Measurements from ENCODE around the gene ZNF621. TPM values are rescaled to one million over a fixed set of nuclear protein-coding genes. Genes with fewer than 3 reads are reported as not detected.

The ZNF621 gene
- total and polyA plus RNA-seq, 2 of the 8 experiments (the other 6 are each of a cell fraction or from before 2014, with no cell fraction given), result 10.9 to 15.4 TPM

DNA sequence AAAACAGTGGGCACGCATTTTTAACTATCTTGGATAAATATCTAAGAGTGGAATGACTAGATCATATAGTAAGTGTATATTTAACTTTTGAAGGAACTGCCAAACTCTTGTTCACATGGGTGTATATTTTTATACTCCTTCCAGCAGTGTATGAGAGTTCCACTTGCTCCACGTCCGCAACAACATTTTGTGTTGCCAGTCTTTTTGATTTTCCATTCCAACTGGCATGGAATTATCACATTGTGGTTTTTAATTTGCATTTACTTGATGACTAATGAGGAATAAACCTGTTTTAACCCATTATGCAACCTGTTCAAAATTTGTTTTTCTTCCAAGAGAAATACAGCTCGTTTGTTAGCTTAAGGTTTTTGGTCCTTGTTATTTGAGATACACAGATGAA lies 51.6 kb downstream of the ZNF621 start:
- peaks cover 1% of the 10 kb centered on the region; the same call in 1 of the 2 replicates for H3K23me2 ChIP-seq (ENCODE audit: low read depth, low read length)
- no peaks in the 10 kb centered on the region; a peak in 3 of 7 replicates for H3K4me1 ChIP-seq (replicated peaks in 1 of 4; ENCODE audit: control insufficient read depth in 3 of 4, insufficient read depth in 4 of 4, low read length in 3 of 4)
- H2BK20ac ChIP-seq (ENCODE audit: low read length), result no peak overlapping the region
- H3K14ac ChIP-seq (ENCODE audit: insufficient read length), result no peak overlapping the region
- H4K20me1 ChIP-seq (replicated peaks in 1 of 2; ENCODE audit: control insufficient read depth in 1 of 2, insufficient read depth in 2 of 2, low read length in 2 of 2), result no peaks in the 10 kb centered on the region
- no peak overlapping the region for H3K56ac ChIP-seq (replicated peaks; ENCODE audit: insufficient read length, low read depth, low read length)
- no peaks in the 10 kb centered on the region for H3K27me3 ChIP-seq (replicated peaks in 1 of 4; ENCODE audit: control insufficient read depth in 3 of 4, extremely low read depth in 1 of 4, insufficient read depth in 3 of 4, low read length in 3 of 4)
- TF ChIP-seq TEAD4 (IDR thresholded peaks at IDR 0.05; ENCODE audit: low read depth, low read length) (no peak), RXRA (IDR thresholded peaks at IDR 0.05; ENCODE audit: insufficient read depth, low read depth, low read length) (no peak), CHD2 (IDR thresholded peaks at IDR 0.05; ENCODE audit: low read length) (no peak), SIX5 (IDR thresholded peaks at IDR 0.05; ENCODE audit: low read depth, low read length) (no peak), TAF1 (IDR thresholded peaks at IDR 0.05; ENCODE audit: low read depth, low read length) (no peak), GTF2F1 (IDR thresholded peaks at IDR 0.05; ENCODE audit: borderline replicate concordance, low read depth, low read length) (no peak), NRF1 (IDR thresholded peaks at IDR 0.05; ENCODE audit: low read depth, low read length) (no peak), CBX8 (IDR thresholded peaks at IDR 0.05; ENCODE audit: borderline replicate concordance, low read depth, low read length) (no peak), EP300 (IDR thresholded peaks at IDR 0.05; ENCODE audit: borderline replicate concordance in 1 of 2, low read depth in 2 of 2, low read length in 2 of 2) (no peak), NANOG (IDR thresholded peaks at IDR 0.05; ENCODE audit: insufficient read depth, low read depth, low read length, poor library complexity, severe bottlenecking) (no peak)
- TF ChIP-seq, protein P1, sequence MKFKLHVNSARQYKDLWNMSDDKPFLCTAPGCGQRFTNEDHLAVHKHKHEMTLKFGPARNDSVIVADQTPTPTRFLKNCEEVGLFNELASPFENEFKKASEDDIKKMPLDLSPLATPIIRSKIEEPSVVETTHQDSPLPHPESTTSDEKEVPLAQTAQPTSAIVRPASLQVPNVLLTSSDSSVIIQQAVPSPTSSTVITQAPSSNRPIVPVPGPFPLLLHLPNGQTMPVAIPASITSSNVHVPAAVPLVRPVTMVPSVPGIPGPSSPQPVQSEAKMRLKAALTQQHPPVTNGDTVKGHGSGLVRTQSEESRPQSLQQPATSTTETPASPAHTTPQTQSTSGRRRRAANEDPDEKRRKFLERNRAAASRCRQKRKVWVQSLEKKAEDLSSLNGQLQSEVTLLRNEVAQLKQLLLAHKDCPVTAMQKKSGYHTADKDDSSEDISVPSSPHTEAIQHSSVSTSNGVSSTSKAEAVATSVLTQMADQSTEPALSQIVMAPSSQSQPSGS (IDR thresholded peaks at IDR 0.05; ENCODE audit: low read length), result no peak
- TF ChIP-seq, protein P2, sequence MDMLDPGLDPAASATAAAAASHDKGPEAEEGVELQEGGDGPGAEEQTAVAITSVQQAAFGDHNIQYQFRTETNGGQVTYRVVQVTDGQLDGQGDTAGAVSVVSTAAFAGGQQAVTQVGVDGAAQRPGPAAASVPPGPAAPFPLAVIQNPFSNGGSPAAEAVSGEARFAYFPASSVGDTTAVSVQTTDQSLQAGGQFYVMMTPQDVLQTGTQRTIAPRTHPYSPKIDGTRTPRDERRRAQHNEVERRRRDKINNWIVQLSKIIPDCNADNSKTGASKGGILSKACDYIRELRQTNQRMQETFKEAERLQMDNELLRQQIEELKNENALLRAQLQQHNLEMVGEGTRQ (IDR thresholded peaks at IDR 0.05; ENCODE audit: low read length), result no peak
- H3K27ac ChIP-seq (ENCODE audit: low read depth, low read length), result no peak overlapping the region
- no peak overlapping the region for H2BK120ac ChIP-seq (replicated peaks; ENCODE audit: low read depth, low read length)
- H3K4ac ChIP-seq (replicated peaks; ENCODE audit: insufficient read length, low read depth, low read length), result no peak overlapping the region
- no peak overlapping the region for H3K4me2 ChIP-seq (ENCODE audit: insufficient read depth in 1 of 2, low read depth in 2 of 2, low read length in 2 of 2)
- no peaks in the 10 kb centered on the region for H3K79me1 ChIP-seq (ENCODE audit: low read depth, low read length)
- no peak overlapping the region for H4K5ac ChIP-seq (ENCODE audit: insufficient read length, low read depth, low read length)
- H3K9ac ChIP-seq (replicated peaks in 1 of 4; ENCODE audit: extremely low read depth in 1 of 4, low read depth in 3 of 4, low read length in 3 of 4), result no peak overlapping the region
- H2AK5ac ChIP-seq (ENCODE audit: low read depth, low read length), result no peak overlapping the region
- H3K4me3 ChIP-seq (ENCODE audit: extremely low read depth in 1 of 4, insufficient read depth in 2 of 4, low read depth in 3 of 4, low read length in 4 of 4), result no peak overlapping the region
- H3K36me3 ChIP-seq (ENCODE audit: control insufficient read depth in 2 of 4, insufficient read depth in 4 of 4, low read length in 3 of 4), result no peaks in the 10 kb centered on the region
- DNase-seq (ENCODE audit: low read depth in 1 of 2, low spot score in 2 of 2) (no peak), FAIRE-seq (no peak)
- H2BK15ac ChIP-seq (ENCODE audit: low read length), result no peak overlapping the region
- H3K23ac ChIP-seq (ENCODE audit: insufficient read length), result no peak overlapping the region
- no peak overlapping the region for H2AFZ ChIP-seq (ENCODE audit: low read length)
- H3K9me3 ChIP-seq (ENCODE audit: insufficient read depth in 2 of 2, low read depth in 1 of 2, low read length in 1 of 2), result no peaks in the 10 kb centered on the region
- H2BK5ac ChIP-seq (ENCODE audit: low read depth, low read length), result no peak overlapping the region
- no peak overlapping the region for H2BK12ac ChIP-seq (ENCODE audit: low read depth, low read length)
- ChIA-PET POLR2A (ENCODE audit: partially characterized antibody) (no interaction called here), CTCF (ENCODE audit: partially characterized antibody) (interaction anchor here (1.6 kb wide), 1 partner anchor 236 kb away, joined by 3 read pairs; no protein-coding TSS in a partner anchor)
- no peak overlapping the region for H3K18ac ChIP-seq (ENCODE audit: extremely low read depth, low read length)
- no peak overlapping the region for H4K8ac ChIP-seq (ENCODE audit: extremely low read depth, insufficient read depth, low read length)
- no peak overlapping the region for H4K91ac ChIP-seq (replicated peaks; ENCODE audit: insufficient read length, low read length)
- 78% methylated on average over 4 of the region's 4 CpGs; no CpG with 5 or more reads in 1 of the 2 experiments for WGBS, 2 experiments (ENCODE audit: extremely low coverage in 1 of 2, insufficient coverage in 1 of 2, insufficient read length in 1 of 2, insufficient replicate concordance in 2 of 2, low coverage in 1 of 2, low lambda C conversion rate in 2 of 2, missing lambda C conversion rate in 1 of 2)
- H3K79me2 ChIP-seq (ENCODE audit: control insufficient read depth in 1 of 2, insufficient read depth in 2 of 2, low read length in 2 of 2), result no peaks in the 10 kb centered on the region

All from H1 (cell line).